DOHH2 (cell line): ENCODE results near the gene ADPRH.

Source experiments
- EZH2phosphoT487 ChIP-seq: fragments of 200-600 bp; sonication (generic); IDR thresholded peaks from 2 replicates; pipeline ENCODE4 v1.6.1; 2017; ENCODE audit warnings: borderline replicate concordance, mild to moderate bottlenecking, antibody characterized with exemption, low read length, moderate library complexity, mixed read lengths
- TF ChIP-seq, protein P1 (sequence below): fragments of 200-600 bp; sonication (generic); IDR thresholded peaks from one replicate; pipeline ENCODE4 v1.5.1; 2014; ENCODE audit warnings: antibody characterized with exemption, mild to moderate bottlenecking, low read depth, low read length; ENCODE audit not compliant: poor library complexity, severe bottlenecking

DNA sequence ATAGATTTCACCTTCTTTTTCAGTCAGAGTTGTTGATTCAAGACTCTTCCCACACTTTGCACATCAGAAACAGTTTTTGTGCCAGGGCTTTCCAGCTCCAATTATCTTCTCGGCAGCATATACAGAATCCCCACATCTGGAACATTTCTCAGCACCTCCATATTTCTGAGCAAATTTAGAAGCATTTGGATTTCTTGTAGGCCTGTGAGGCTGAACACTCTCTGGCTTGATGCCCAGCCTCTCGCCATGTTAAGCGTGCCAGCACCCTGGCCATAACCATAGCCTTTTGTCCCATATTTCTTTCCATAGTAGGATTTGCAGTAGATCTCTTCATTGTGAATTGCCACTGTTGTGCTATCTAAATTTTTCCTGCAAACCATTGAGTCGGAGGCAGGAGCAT, 48.1 kb upstream of the ADPRH start:
- TF ChIP-seq, protein P1, sequence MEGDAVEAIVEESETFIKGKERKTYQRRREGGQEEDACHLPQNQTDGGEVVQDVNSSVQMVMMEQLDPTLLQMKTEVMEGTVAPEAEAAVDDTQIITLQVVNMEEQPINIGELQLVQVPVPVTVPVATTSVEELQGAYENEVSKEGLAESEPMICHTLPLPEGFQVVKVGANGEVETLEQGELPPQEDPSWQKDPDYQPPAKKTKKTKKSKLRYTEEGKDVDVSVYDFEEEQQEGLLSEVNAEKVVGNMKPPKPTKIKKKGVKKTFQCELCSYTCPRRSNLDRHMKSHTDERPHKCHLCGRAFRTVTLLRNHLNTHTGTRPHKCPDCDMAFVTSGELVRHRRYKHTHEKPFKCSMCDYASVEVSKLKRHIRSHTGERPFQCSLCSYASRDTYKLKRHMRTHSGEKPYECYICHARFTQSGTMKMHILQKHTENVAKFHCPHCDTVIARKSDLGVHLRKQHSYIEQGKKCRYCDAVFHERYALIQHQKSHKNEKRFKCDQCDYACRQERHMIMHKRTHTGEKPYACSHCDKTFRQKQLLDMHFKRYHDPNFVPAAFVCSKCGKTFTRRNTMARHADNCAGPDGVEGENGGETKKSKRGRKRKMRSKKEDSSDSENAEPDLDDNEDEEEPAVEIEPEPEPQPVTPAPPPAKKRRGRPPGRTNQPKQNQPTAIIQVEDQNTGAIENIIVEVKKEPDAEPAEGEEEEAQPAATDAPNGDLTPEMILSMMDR = no peak
- no peak for TF ChIP-seq EZH2phosphoT487
